ENCODE measurements around the gene DNM3.

The DNM3 gene

GRCh38 chr1:172373864-172374263 is 532.6 kb downstream of the DNM3 start:
- no peak overlapping the region for H3K4me3 Mint-ChIP-seq
- peaks cover 8% of the 10 kb centered on the region for H3K36me3 Mint-ChIP-seq (ENCODE audit: low read depth)
- peak overlapping the region; percentile 36 to 90 (median 54) for H3K27ac Mint-ChIP-seq
- no peaks in the 10 kb centered on the region for H3K27me3 Mint-ChIP-seq (ENCODE audit: low read depth)
- TF ChIP-seq CTCF (IDR thresholded peaks at IDR 0.05; ENCODE audit: unreplicated experiment in 3 of 3) = no peak
- H3K4me1 Mint-ChIP-seq = peaks cover 27% of the 10 kb centered on the region
- peaks cover 14% of the 10 kb centered on the region for H3K9me3 Mint-ChIP-seq

GRCh38 chr1:172375211-172375631 is 533.9 kb downstream of the DNM3 start:
- peaks cover 34% of the 10 kb centered on the region for H3K4me1 Mint-ChIP-seq
- no peaks in the 10 kb centered on the region for H3K27me3 Mint-ChIP-seq (ENCODE audit: low read depth)
- no peak for TF ChIP-seq CTCF (IDR thresholded peaks at IDR 0.05; ENCODE audit: unreplicated experiment in 3 of 3)
- H3K4me3 Mint-ChIP-seq = no peak overlapping the region
- peak overlapping the region; percentile 54 to 87 (median 55) for H3K27ac Mint-ChIP-seq
- peaks cover 5% of the 10 kb centered on the region for H3K9me3 Mint-ChIP-seq
- H3K36me3 Mint-ChIP-seq (ENCODE audit: low read depth) = peaks cover 9% of the 10 kb centered on the region

- no peaks in the 10 kb centered on the region for H3K9me3 Mint-ChIP-seq
- no peaks in the 10 kb centered on the region for H3K27me3 Mint-ChIP-seq (ENCODE audit: low read depth)
- peaks cover 4% of the 10 kb centered on the region for H3K36me3 Mint-ChIP-seq (ENCODE audit: low read depth)
- H3K27ac Mint-ChIP-seq = peak overlapping the region; percentile 63 to 70 (median 65)
- H3K4me3 Mint-ChIP-seq = no peak overlapping the region
- TF ChIP-seq CTCF (IDR thresholded peaks at IDR 0.05; ENCODE audit: unreplicated experiment in 3 of 3) = no peak
- H3K4me1 Mint-ChIP-seq = peaks cover 46% of the 10 kb centered on the region
Measured at GRCh38 chr1:172376431-172376830, 535.1 kb downstream of the DNM3 start.

- H3K36me3 Mint-ChIP-seq (ENCODE audit: low read depth) = peaks cover 4% of the 10 kb centered on the region
- H3K27me3 Mint-ChIP-seq (ENCODE audit: low read depth) = no peaks in the 10 kb centered on the region
- no peak for TF ChIP-seq CTCF (IDR thresholded peaks at IDR 0.05; ENCODE audit: unreplicated experiment in 3 of 3)
- peaks cover 57% of the 10 kb centered on the region for H3K4me1 Mint-ChIP-seq
- no peaks in the 10 kb centered on the region for H3K9me3 Mint-ChIP-seq
- peak overlapping the region in 1 of 3 experiments; percentile 90 for H3K27ac Mint-ChIP-seq
- H3K4me3 Mint-ChIP-seq = no peak overlapping the region
Measured at GRCh38 chr1:172377565-172377964, 536.3 kb downstream of the DNM3 start.

- Mint-ChIP-seq H3K4me1 (peaks cover 64% of the 10 kb centered on the region), H3K27me3 (ENCODE audit: low read depth) (no peaks in the 10 kb centered on the region), H3K27ac (peak overlapping the region; percentile 77 to 90 (median 82)), H3K9me3 (no peaks in the 10 kb centered on the region), H3K4me3 (peak overlapping the region in 1 of 3 experiments; percentile 27), H3K36me3 (ENCODE audit: low read depth) (peaks cover 4% of the 10 kb centered on the region)
- TF ChIP-seq CTCF (IDR thresholded peaks at IDR 0.05; ENCODE audit: unreplicated experiment in 3 of 3) = no peak
Measured at GRCh38 chr1:172378109-172378760, 536.9 kb downstream of the DNM3 start.
